ENCODE measurements around the gene HOXA3. TPM values are rescaled to one million over a fixed set of nuclear protein-coding genes. Genes with fewer than 3 reads are reported as not detected.
A peak's percentile ranks its signal among the peaks of the same experiment; 100 is the strongest.

HOXA3 gene
- total and polyA plus RNA-seq, 4 donors = 1.9 to 10.7 (median 6.3) TPM

- no peak for TF ChIP-seq CTCF (IDR thresholded peaks at IDR 0.05; ENCODE audit: control extremely low read depth, extremely low read depth)
- 41 to 57% methylated on average over 28 of the region's 28 CpGs for WGBS, 2 donors
- peak in 1 of 3 donors; percentile 43 for DNase-seq
- Histone ChIP-seq H3K27me3 (ENCODE audit: control insufficient read depth in 3 of 3, insufficient read depth in 3 of 3, low read length in 2 of 3) (peaks cover 0 to 76% (median 10%) of the 10 kb centered on the region in 3 donors), H3K9me3 (ENCODE audit: control insufficient read depth in 4 of 4, insufficient read depth in 3 of 4, low read length in 3 of 4) (no peaks in the 10 kb centered on the region), H3K27ac (ENCODE audit: low read depth in 1 of 2, low read length in 1 of 2) (peak overlapping the region in 1 of 2 donors; percentile 95), H3K9ac (ENCODE audit: insufficient read depth in 1 of 2, low read length in 2 of 2) (peak overlapping the region in 1 of 2 donors; percentile 92), H3K36me3 (ENCODE audit: control insufficient read depth in 4 of 4, insufficient read depth in 4 of 4, low read length in 4 of 4) (peaks cover 0 to 20% (median 9%) of the 10 kb centered on the region in 4 donors), H3K4me3 (peak overlapping the region; percentile 78), H3K4me1 (ENCODE audit: control insufficient read depth in 5 of 5, insufficient read depth in 5 of 5, low read length in 5 of 5) (peaks cover 4 to 86% (median 11%) of the 10 kb centered on the region in 5 donors)
- no peak for ATAC-seq (ENCODE audit: insufficient read depth, low FRiP score)
Measured at GRCh38 chr7:27128776-27129728, 23.3 kb downstream of the HOXA3 start.

GRCh38 chr7:27128034-27128433 lies 24.3 kb downstream of the HOXA3 start:
- no peaks in the 10 kb centered on the region for H3K9me3 ChIP-seq (ENCODE audit: control insufficient read depth in 4 of 4, insufficient read depth in 3 of 4, low read length in 3 of 4)
- 37 to 56% methylated on average over 2 of the region's 2 CpGs for WGBS, 2 donors
- H3K27me3 ChIP-seq (ENCODE audit: control insufficient read depth in 3 of 3, insufficient read depth in 3 of 3, low read length in 2 of 3) = peaks cover 0 to 76% (median 7%) of the 10 kb centered on the region in 3 donors
- H3K27ac ChIP-seq (ENCODE audit: low read depth in 1 of 2, low read length in 1 of 2) = peak overlapping the region in 1 of 2 donors; percentile 30
- peak overlapping the region in 1 of 2 donors; percentile 92 for H3K9ac ChIP-seq (ENCODE audit: insufficient read depth in 1 of 2, low read length in 2 of 2)
- ATAC-seq (ENCODE audit: insufficient read depth, low FRiP score) (no peak), DNase-seq (peak; percentile 90 to 99 (median 99))
- H3K4me3 ChIP-seq = no peak overlapping the region
- TF ChIP-seq CTCF (IDR thresholded peaks at IDR 0.05; ENCODE audit: control extremely low read depth, extremely low read depth) = no peak
- peaks cover 4 to 84% (median 7%) of the 10 kb centered on the region in 5 donors for H3K4me1 ChIP-seq (ENCODE audit: control insufficient read depth in 5 of 5, insufficient read depth in 5 of 5, low read length in 5 of 5)
- H3K36me3 ChIP-seq (ENCODE audit: control insufficient read depth in 4 of 4, insufficient read depth in 4 of 4, low read length in 4 of 4) = peaks cover 0 to 20% (median 5%) of the 10 kb centered on the region in 4 donors

GRCh38 chr7:27126596-27127327 lies 25.6 kb downstream of the HOXA3 start:
- no peak for TF ChIP-seq CTCF (IDR thresholded peaks at IDR 0.05; ENCODE audit: control extremely low read depth, extremely low read depth)
- DNase-seq = peak in 1 of 3 donors; percentile 71
- Histone ChIP-seq H3K9ac (ENCODE audit: insufficient read depth in 1 of 2, low read length in 2 of 2) (peak overlapping the region in 1 of 2 donors; percentile 92), H3K27ac (ENCODE audit: low read depth in 1 of 2, low read length in 1 of 2) (no peak overlapping the region), H3K4me1 (ENCODE audit: control insufficient read depth in 5 of 5, insufficient read depth in 5 of 5, low read length in 5 of 5) (peaks cover 3 to 84% (median 7%) of the 10 kb centered on the region in 5 donors), H3K4me3 (no peak overlapping the region), H3K27me3 (ENCODE audit: control insufficient read depth in 3 of 3, insufficient read depth in 3 of 3, low read length in 2 of 3) (peaks cover 0 to 76% (median 7%) of the 10 kb centered on the region in 3 donors), H3K9me3 (ENCODE audit: control insufficient read depth in 4 of 4, insufficient read depth in 3 of 4, low read length in 3 of 4) (peaks cover 0 to 2% (median 0%) of the 10 kb centered on the region in 4 donors), H3K36me3 (ENCODE audit: control insufficient read depth in 4 of 4, insufficient read depth in 4 of 4, low read length in 4 of 4) (peaks cover 0 to 25% (median 5%) of the 10 kb centered on the region in 4 donors)
- WGBS, 2 donors = 38 to 69% methylated on average over 3 of the region's 3 CpGs
- no peak for ATAC-seq (ENCODE audit: insufficient read depth, low FRiP score)

All from lung (tissue), 12 donors.